ENCODE results near the gene CERT1.

The CERT1 gene

GRCh38 chr5:75439276-75439675 lies 72.2 kb downstream of the CERT1 start:
- H3K4me1 Mint-ChIP-seq: no peaks in the 10 kb centered on the region
- H3K4me3 Mint-ChIP-seq: no peak overlapping the region
- H3K9me3 Mint-ChIP-seq: peaks cover 27% of the 10 kb centered on the region
- H3K36me3 Mint-ChIP-seq (ENCODE audit: low read depth): peaks cover 36% of the 10 kb centered on the region
- H3K27ac Mint-ChIP-seq: no peak overlapping the region
- no peaks in the 10 kb centered on the region for H3K27me3 Mint-ChIP-seq (ENCODE audit: low read depth, poor library complexity)
- no peak for DNase-seq
- TF ChIP-seq CTCF (IDR thresholded peaks at IDR 0.05): no peak

DNA sequence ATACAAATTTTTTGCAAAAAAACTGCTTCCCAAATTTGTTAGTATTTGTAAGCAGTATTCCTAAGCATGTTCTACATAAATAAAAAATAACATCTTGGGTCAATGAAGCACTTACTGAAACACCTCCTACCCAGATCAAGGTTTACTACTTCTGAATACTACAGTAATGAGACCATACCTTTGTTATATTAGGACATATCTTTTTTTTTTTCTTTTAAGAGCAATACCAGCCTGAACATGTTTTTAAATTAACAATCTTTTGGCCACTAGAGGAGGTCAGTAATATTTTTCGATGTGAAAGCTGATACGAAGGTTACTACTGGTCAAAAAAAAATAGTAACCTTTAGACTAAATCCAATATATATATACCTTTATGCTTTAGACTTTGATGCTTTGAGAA lies 72.7 kb downstream of the CERT1 start:
- no peaks in the 10 kb centered on the region for H3K27me3 Mint-ChIP-seq (ENCODE audit: low read depth, poor library complexity)
- DNase-seq: no peak
- H3K4me3 Mint-ChIP-seq: no peak overlapping the region
- no peak for TF ChIP-seq CTCF (IDR thresholded peaks at IDR 0.05)
- no peak overlapping the region for H3K27ac Mint-ChIP-seq
- H3K36me3 Mint-ChIP-seq (ENCODE audit: low read depth): peaks cover 32% of the 10 kb centered on the region
- no peaks in the 10 kb centered on the region for H3K4me1 Mint-ChIP-seq
- peaks cover 24% of the 10 kb centered on the region for H3K9me3 Mint-ChIP-seq

DNA sequence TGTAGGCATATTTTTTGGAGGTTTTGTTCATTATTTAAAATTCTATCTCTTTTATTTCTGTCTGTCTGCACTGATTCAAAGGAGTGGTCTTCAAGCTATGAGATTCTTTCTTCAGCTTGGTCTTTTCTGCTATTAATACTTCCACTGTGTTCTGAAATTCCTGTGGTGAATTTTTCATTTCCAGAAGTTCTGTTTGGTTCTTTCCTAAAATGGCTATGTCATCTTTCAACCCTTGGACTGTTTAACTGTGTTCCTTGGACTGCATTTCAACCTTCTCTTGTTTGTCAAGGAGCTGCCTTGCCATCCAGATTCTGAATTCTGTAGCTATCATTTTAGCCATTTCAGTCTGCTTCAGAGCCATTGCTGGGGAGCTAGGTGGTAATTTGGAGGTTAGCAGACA lies 76.3 kb downstream of the CERT1 start:
- Mint-ChIP-seq H3K4me1 (no peaks in the 10 kb centered on the region), H3K9me3 (no peaks in the 10 kb centered on the region), H3K36me3 (ENCODE audit: low read depth) (peaks cover 8% of the 10 kb centered on the region), H3K27me3 (ENCODE audit: low read depth, poor library complexity) (no peaks in the 10 kb centered on the region), H3K27ac (no peak overlapping the region), H3K4me3 (no peak overlapping the region)
- no peak for DNase-seq
- TF ChIP-seq CTCF (IDR thresholded peaks at IDR 0.05): no peak

- Mint-ChIP-seq H3K4me1 (no peaks in the 10 kb centered on the region), H3K27ac (no peak overlapping the region), H3K9me3 (no peaks in the 10 kb centered on the region), H3K4me3 (no peak overlapping the region), H3K27me3 (ENCODE audit: low read depth, poor library complexity) (no peaks in the 10 kb centered on the region), H3K36me3 (ENCODE audit: low read depth) (peaks cover 8% of the 10 kb centered on the region)
- TF ChIP-seq CTCF (IDR thresholded peaks at IDR 0.05): no peak
- no peak for DNase-seq
Observed at GRCh38 chr5:75433814-75434506, 77.5 kb downstream of the CERT1 start.

- TF ChIP-seq CTCF (IDR thresholded peaks at IDR 0.05): no peak
- H3K4me3 Mint-ChIP-seq: no peak overlapping the region
- H3K36me3 Mint-ChIP-seq (ENCODE audit: low read depth): peaks cover 34% of the 10 kb centered on the region
- no peak for DNase-seq
- no peaks in the 10 kb centered on the region for H3K9me3 Mint-ChIP-seq
- no peaks in the 10 kb centered on the region for H3K4me1 Mint-ChIP-seq
- H3K27ac Mint-ChIP-seq: no peak overlapping the region
- H3K27me3 Mint-ChIP-seq (ENCODE audit: low read depth, poor library complexity): no peaks in the 10 kb centered on the region
Observed at GRCh38 chr5:75414241-75414640, 97.2 kb downstream of the CERT1 start.

Measured in nephron progenitor cell (in vitro differentiated cells).